GM06990 (cell line): Measurements from ENCODE around the gene DCHS2.

Source experiments
- DNase-seq: peaks from one replicate; pipeline ENCODE4 v3.0.0-alpha.2; 2011; ENCODE audit not compliant: insufficient read length; ENCODE audit errors: extremely low read depth
- H3K27me3 ChIP-seq: replicated peaks from 2 replicates; pipeline ENCODE4 v1.6.0; 2011; ENCODE audit warnings: low read length; ENCODE audit not compliant: control insufficient read depth, insufficient read depth
- H3K36me3 ChIP-seq: 2 replicates; pipeline ENCODE4 v1.5.1; 2011; ENCODE audit warnings: low read length; ENCODE audit not compliant: control insufficient read depth, insufficient read depth
- H3K4me3 ChIP-seq: replicated peaks from 2 replicates; pipeline ENCODE4 v1.5.1; 2011; ENCODE audit warnings: low read depth, mild to moderate bottlenecking, control low read depth, low read length
- TF ChIP-seq, protein P1 (sequence below): IDR thresholded peaks from 2 replicates; pipeline ENCODE4 v1.5.1; 2011; ENCODE audit warnings: low read length, control low read depth, mild to moderate bottlenecking, inconsistent platforms; ENCODE audit not compliant: insufficient read depth, poor library complexity, severe bottlenecking

Gene DCHS2

GRCh38 chr4:154361450-154361849 lies 130.1 kb downstream of the DCHS2 start:
- Histone ChIP-seq H3K27me3 (no peaks in the 10 kb centered on the region; the same call in 1 of the 2 replicates), H3K4me3 (no peak overlapping the region), H3K36me3 (no peaks in the 10 kb centered on the region)
- DNase-seq = no peak
- TF ChIP-seq, protein P1, sequence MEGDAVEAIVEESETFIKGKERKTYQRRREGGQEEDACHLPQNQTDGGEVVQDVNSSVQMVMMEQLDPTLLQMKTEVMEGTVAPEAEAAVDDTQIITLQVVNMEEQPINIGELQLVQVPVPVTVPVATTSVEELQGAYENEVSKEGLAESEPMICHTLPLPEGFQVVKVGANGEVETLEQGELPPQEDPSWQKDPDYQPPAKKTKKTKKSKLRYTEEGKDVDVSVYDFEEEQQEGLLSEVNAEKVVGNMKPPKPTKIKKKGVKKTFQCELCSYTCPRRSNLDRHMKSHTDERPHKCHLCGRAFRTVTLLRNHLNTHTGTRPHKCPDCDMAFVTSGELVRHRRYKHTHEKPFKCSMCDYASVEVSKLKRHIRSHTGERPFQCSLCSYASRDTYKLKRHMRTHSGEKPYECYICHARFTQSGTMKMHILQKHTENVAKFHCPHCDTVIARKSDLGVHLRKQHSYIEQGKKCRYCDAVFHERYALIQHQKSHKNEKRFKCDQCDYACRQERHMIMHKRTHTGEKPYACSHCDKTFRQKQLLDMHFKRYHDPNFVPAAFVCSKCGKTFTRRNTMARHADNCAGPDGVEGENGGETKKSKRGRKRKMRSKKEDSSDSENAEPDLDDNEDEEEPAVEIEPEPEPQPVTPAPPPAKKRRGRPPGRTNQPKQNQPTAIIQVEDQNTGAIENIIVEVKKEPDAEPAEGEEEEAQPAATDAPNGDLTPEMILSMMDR = no peak

DNA sequence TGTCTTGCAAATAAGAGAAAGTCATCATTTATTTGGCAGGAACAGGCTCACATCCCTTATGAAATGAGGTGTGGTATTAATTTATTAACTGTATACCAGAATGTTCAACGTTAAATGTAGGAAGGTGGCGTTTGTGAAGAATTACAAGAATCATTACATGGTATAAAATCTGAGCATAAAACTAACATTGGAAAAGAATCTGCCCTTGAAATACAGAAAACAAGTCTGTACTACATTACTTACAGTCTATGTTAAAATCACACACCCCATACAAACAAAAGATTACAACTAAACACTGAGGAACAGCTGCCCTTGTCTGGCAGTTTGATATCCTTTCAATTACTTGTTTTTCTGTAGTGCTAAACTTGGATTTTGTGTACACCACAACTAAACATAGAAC lies 131.1 kb downstream of the DCHS2 start:
- H3K27me3 ChIP-seq = no peaks in the 10 kb centered on the region; the same call in 1 of the 2 replicates
- DNase-seq = no peak

GRCh38 chr4:154354883-154355282 lies 136.7 kb downstream of the DCHS2 start:
- TF ChIP-seq, protein P1 = no peak
- DNase-seq = no peak
- Histone ChIP-seq H3K4me3 (no peak overlapping the region), H3K36me3 (no peaks in the 10 kb centered on the region), H3K27me3 (no peaks in the 10 kb centered on the region)

More for the DNA sequence above, 131.1 kb downstream of the DCHS2 start:
- no peaks in the 10 kb centered on the region for H3K36me3 ChIP-seq
- H3K4me3 ChIP-seq = no peak overlapping the region
- TF ChIP-seq, protein P1 = no peak

GRCh38 chr4:154349829-154350228 lies 141.8 kb downstream of the DCHS2 start:
- Histone ChIP-seq H3K27me3 (no peaks in the 10 kb centered on the region), H3K36me3 (no peaks in the 10 kb centered on the region), H3K4me3 (no peak overlapping the region)
- no peak for DNase-seq
- TF ChIP-seq, protein P1 = peak; percentile 60

DNA sequence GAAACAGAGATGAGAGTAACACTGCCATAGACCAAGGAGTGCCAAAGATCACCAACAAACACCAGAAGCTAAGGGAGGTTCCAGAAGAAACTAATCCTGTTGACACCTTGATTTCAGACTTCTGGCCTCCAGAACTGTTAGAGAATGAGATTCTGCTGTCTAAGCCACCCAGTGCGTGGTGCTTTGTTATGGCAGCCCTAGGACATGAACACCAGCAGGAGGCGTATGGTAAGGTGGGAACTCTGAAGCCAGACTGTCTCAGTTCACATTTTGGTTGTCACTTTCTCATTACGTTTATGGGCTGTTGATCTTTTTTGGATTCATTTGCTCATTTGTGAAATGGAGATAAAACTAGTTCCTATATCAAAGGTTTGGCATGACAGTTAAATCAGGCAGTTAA lies 142.9 kb downstream of the DCHS2 start:
- DNase-seq = no peak
- H3K4me3 ChIP-seq = no peak overlapping the region

More for the DNA sequence above, 142.9 kb downstream of the DCHS2 start:
- Histone ChIP-seq H3K27me3 (no peaks in the 10 kb centered on the region), H3K36me3 (no peaks in the 10 kb centered on the region)
- TF ChIP-seq, protein P1 = peak; percentile 36
